VCaP (cell line): ENCODE data around the gene DCXR.
"Not testable (repeated sequence)": the region's sequence is repeated elsewhere in the genome, so short reads cannot be mapped to it uniquely, and the experiment has no call there.

Experiments used
- H3K27ac ChIP-seq: fragments of 450-650 bp; 2 replicates; pipeline ENCODE4 v1.5.1; 2017
- TF ChIP-seq, protein P1 (sequence below): fragments of 450-650 bp; conservative IDR thresholded peaks from 2 replicates; pipeline ENCODE4 v1.5.1; 2017; ENCODE audit warnings: mild to moderate bottlenecking, moderate library complexity

Gene DCXR

DNA sequence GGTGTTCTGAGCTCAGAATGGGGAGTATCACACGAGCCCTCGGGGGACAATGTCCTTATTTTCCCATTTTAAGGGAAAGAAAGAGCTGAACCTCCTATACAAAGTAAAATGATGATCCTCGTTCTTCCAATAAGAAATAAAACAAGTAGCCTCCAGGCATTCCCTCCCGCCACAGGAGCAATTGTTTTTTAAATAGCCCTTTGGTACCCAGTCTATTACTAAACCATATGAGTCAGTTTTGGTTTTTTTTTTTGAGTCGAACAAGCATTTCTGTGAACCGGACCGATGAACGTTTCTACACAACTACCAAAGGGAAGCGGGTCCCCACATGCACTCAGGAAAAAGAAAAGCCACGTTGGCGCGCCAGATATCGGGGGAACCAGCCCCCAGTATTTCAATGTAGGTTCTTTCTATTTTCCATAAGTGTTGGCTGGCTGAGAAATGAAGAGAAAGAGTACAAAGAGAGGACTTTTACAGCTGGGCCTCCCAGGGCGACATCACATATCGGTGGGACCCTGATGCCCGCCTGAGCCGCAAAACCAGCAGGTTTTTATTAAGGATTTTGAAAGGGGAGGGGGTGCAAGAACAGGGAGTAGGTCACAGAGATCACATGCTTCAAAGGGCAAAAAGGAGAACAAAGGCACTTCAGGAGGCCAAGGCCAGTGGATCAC, 3.8 kb upstream of the DCXR start:
- no peak overlapping the region for H3K27ac ChIP-seq
- TF ChIP-seq, protein P1, sequence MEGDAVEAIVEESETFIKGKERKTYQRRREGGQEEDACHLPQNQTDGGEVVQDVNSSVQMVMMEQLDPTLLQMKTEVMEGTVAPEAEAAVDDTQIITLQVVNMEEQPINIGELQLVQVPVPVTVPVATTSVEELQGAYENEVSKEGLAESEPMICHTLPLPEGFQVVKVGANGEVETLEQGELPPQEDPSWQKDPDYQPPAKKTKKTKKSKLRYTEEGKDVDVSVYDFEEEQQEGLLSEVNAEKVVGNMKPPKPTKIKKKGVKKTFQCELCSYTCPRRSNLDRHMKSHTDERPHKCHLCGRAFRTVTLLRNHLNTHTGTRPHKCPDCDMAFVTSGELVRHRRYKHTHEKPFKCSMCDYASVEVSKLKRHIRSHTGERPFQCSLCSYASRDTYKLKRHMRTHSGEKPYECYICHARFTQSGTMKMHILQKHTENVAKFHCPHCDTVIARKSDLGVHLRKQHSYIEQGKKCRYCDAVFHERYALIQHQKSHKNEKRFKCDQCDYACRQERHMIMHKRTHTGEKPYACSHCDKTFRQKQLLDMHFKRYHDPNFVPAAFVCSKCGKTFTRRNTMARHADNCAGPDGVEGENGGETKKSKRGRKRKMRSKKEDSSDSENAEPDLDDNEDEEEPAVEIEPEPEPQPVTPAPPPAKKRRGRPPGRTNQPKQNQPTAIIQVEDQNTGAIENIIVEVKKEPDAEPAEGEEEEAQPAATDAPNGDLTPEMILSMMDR, result no peak

DNA sequence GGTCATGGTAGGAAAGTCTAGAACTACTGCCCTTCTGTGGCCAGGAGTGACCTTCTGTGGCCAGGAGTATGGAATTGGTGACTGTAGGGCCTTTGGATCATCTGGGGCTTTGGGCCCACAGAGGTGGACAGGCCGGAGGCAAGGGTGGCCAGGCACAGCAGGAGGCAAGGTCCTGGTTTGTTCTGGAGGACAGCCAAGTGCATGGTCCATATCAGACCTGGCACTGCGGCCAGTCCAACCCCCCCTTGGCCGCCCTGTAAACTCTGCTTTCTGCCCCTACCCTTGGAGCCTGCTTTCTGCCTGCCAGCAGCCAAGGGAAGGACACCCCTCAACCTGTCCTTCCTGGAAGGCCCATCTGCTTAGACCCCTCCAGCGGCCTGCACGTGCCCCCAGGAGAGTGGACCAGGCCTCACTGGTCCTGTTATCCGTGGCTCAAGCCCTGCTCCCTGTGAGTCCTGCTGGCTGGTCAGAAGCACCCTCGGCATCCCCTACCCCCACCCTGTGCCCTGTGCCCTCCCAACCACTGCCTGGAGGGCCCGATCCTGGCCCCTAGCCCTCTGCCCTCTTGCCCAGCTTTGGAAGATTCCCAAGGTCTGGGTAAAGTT, 2.3 kb upstream of the DCXR start:
- TF ChIP-seq, protein P1, result no peak
- no peak overlapping the region for H3K27ac ChIP-seq

GRCh38 chr17:82038796-82039409, 1.4 kb upstream of the DCXR start:
- H3K27ac ChIP-seq, result not testable (repeated sequence)

GRCh38 chr17:82037889-82038195, 345 bp upstream of the DCXR start:
- TF ChIP-seq, protein P1, result no peak
- peak overlapping the region; percentile 91 for H3K27ac ChIP-seq

DNA sequence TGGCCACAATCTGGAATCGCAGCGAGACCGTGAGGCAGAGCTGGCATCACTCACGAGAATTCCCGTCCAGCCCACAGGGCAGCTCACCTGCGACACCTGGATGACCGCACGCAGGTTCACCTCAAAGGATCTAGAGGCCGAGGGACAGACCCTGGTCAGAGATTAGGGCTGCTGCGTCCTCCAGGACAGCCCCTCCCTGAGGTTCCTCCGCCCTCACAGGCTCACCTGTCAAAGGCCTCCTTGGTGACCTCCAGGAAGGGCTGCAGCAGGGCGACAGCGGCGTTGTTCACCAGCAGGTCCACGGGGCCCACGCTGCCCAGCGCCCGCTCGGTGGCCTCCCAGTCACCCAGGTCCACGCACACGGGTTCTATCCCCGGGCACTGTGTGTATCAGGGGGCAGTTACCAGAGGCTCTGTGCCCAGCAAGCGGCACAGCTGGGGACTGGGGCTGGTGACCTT, 834 bp downstream of the DCXR start:
- H3K27ac ChIP-seq, result peak overlapping the region; percentile 91
- TF ChIP-seq, protein P1, result no peak

- H3K27ac ChIP-seq, result peak overlapping the region; percentile 91
- TF ChIP-seq, protein P1, result no peak
These were observed 1.4 kb downstream of the DCXR start for GRCh38 chr17:82035956-82036633.

DNA sequence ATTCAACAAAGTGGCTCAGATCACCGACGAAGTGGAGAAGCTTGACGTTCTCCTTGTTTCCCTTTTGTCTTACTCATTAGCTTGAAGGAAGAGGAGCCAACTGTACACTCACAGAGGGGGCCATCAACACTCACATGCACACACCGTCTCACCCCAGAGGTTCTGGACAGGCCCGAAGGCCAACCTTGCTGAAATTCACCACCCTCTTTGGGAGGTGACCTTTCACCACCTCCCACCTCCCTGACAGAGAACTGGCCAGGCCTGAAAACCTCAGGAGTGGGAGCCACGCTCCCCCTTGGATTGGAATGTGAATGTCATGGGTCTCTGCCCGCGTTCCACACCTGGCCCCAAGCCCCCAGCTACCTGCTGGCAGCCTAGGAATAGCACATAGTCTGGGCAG, 2.0 kb downstream of the DCXR start:
- peak overlapping the region; percentile 91 for H3K27ac ChIP-seq
- TF ChIP-seq, protein P1, result no peak
